Adipocyte (in vitro differentiated cells): ENCODE results near the gene PDE8B.
"Not testable (repeated sequence)": the region's sequence is repeated elsewhere in the genome, so short reads cannot be mapped to it uniquely, and the experiment has no call there.

Experiments used
- DNase-seq: peaks from one replicate; pipeline ENCODE4 v3.0.0-alpha.2; 2015; ENCODE audit warnings: low read depth
- H3K27me3 ChIP-seq: replicated peaks from 2 replicates; pipeline ENCODE4 v1.7.0; 2013; ENCODE audit warnings: mild to moderate bottlenecking, low read length, moderate library complexity; ENCODE audit not compliant: control insufficient read depth, insufficient read depth
- H3K36me3 ChIP-seq: 2 replicates; pipeline ENCODE4 v1.7.0; 2013; ENCODE audit warnings: low read length, mild to moderate bottlenecking, moderate library complexity; ENCODE audit not compliant: control insufficient read depth, insufficient read depth, severe bottlenecking
- H3K4me1 ChIP-seq: 2 replicates; pipeline ENCODE4 v1.7.0; 2013; ENCODE audit warnings: mild to moderate bottlenecking, low read length, moderate library complexity; ENCODE audit not compliant: control insufficient read depth, insufficient read depth
- H3K4me3 ChIP-seq: 2 replicates; pipeline ENCODE4 v1.7.0; 2013; ENCODE audit warnings: mild to moderate bottlenecking, low read length, moderate library complexity
- H3K9ac ChIP-seq: 2 replicates; pipeline ENCODE4 v1.7.0; 2013; ENCODE audit warnings: mild to moderate bottlenecking, low read length, moderate library complexity
- H3K9me3 ChIP-seq: 2 replicates; pipeline ENCODE4 v1.7.0; 2013; ENCODE audit warnings: mild to moderate bottlenecking, low read length, moderate library complexity; ENCODE audit not compliant: control insufficient read depth

The PDE8B gene

GRCh38 chr5:77475041-77475440, 264.6 kb downstream of the PDE8B start:
- not testable (repeated sequence) for H3K4me1 ChIP-seq, H3K9me3 ChIP-seq, H3K36me3 ChIP-seq, H3K27me3 ChIP-seq, DNase-seq, H3K9ac ChIP-seq, H3K4me3 ChIP-seq
